Effector CD8-positive, alpha-beta T cell (primary cell): ENCODE results near the gene DLG2.
"Not testable (repeated sequence)": the region's sequence is repeated elsewhere in the genome, so short reads cannot be mapped to it uniquely, and the experiment has no call there.

Source experiments
- DNase-seq: peaks from one replicate; lab custom pipeline; 2025; lab: John Stamatoyannopoulos, UW

Gene DLG2

GRCh38 chr11:85318573-85318972 lies 308.6 kb downstream of the DLG2 start:
- no peak for DNase-seq

GRCh38 chr11:85316967-85317366 lies 310.2 kb downstream of the DLG2 start:
- no peak for DNase-seq

- DNase-seq: no peak
Observed at GRCh38 chr11:85313741-85314140, 313.4 kb downstream of the DLG2 start.

- no peak for DNase-seq
Observed at GRCh38 chr11:85310479-85310878, 316.7 kb downstream of the DLG2 start.

GRCh38 chr11:85307366-85307765 lies 319.8 kb downstream of the DLG2 start:
- no peak for DNase-seq

- DNase-seq: no peak
Observed at GRCh38 chr11:85301895-85302678, 325.1 kb downstream of the DLG2 start.

GRCh38 chr11:85299258-85299942 lies 327.7 kb downstream of the DLG2 start:
- DNase-seq: no peak

- no peak for DNase-seq
Observed at GRCh38 chr11:85295694-85296271, 331.4 kb downstream of the DLG2 start.

- no peak for DNase-seq
Observed at GRCh38 chr11:85281550-85281949, 345.6 kb downstream of the DLG2 start.

GRCh38 chr11:85279267-85279666 lies 347.9 kb downstream of the DLG2 start:
- DNase-seq: no peak

- DNase-seq: no peak
Observed at GRCh38 chr11:85277693-85278092, 349.5 kb downstream of the DLG2 start.

- no peak for DNase-seq
Observed at GRCh38 chr11:85276332-85276731, 350.8 kb downstream of the DLG2 start.

GRCh38 chr11:85270315-85270714 lies 356.8 kb downstream of the DLG2 start:
- not testable (repeated sequence) for DNase-seq

- no peak for DNase-seq
Observed at GRCh38 chr11:85269109-85269508, 358.0 kb downstream of the DLG2 start.

- DNase-seq: no peak
Observed at GRCh38 chr11:85266646-85267045, 360.5 kb downstream of the DLG2 start.

- no peak for DNase-seq
Observed at GRCh38 chr11:85263328-85263727, 363.8 kb downstream of the DLG2 start.

- DNase-seq: no peak
Observed at GRCh38 chr11:85257837-85258236, 369.3 kb downstream of the DLG2 start.

- DNase-seq: no peak
Observed at GRCh38 chr11:85256433-85256832, 370.7 kb downstream of the DLG2 start.

- DNase-seq: no peak
Observed at GRCh38 chr11:85249482-85249881, 377.7 kb downstream of the DLG2 start.

- DNase-seq: no peak
Observed at GRCh38 chr11:85247797-85248196, 379.3 kb downstream of the DLG2 start.

GRCh38 chr11:85238906-85239305 lies 388.2 kb downstream of the DLG2 start:
- DNase-seq: no peak

GRCh38 chr11:85238038-85238437 lies 389.1 kb downstream of the DLG2 start:
- DNase-seq: not testable (repeated sequence)

- DNase-seq: no peak
Observed at GRCh38 chr11:85236211-85236610, 390.9 kb downstream of the DLG2 start.
